HG02763 (cell line): ENCODE measurements around the gene AEBP1.

Source experiments
- ATAC-seq: cut with Tn5 transposase; IDR thresholded peaks from one replicate; pipeline ENCODE4 v1.9.1; 2021; ENCODE audit warnings: mild to moderate bottlenecking, moderate library complexity; ENCODE audit not compliant: unreplicated experiment

Gene AEBP1

DNA sequence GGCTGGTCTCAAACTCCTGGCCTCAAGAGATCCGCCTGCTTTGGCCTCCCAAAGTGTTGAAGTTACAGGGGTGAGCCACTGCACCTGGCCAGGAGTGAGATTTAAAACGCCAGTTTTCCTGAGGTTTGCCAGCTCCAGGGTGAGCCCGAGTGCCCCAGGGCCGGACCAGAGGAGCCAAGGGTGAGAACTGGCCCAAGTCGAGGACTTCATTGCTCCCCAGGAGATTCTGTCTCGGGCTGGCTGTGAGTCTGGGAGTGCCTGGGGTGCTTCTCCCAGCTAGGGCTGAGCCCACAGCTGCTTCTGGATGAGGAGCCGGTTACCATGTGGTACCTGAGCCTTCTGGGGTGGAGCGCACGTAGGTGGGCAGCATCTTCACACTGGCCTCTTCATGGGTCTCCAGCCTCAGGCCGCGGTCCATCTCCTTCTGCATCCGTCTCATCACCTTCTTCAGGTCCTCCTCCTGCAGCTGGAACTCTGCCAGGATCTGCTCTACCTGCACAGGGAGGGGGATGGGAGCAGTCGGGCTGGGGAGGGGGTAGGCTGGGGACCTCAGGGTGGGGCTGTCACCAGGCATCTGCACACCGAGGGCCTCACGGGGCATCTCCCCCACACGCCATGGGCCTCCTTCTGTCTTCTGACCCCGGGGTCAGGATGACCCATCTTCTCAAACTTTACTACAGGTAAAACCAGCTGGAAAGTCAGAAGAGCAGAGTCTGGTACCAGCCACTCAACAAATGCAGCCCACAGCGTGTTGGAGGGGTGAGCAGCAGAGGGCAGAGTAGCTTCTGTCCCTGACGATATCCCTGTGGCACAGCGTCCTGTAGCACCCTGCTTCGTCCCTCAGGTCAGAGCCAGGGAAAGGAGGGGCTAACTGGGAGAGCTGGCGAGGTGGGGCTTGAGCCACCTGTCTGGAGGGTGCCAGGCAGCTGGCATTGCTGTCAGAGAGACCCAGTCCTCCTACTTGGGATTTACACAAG, 49.1 kb downstream of the AEBP1 start:
- ATAC-seq, result no peak

DNA sequence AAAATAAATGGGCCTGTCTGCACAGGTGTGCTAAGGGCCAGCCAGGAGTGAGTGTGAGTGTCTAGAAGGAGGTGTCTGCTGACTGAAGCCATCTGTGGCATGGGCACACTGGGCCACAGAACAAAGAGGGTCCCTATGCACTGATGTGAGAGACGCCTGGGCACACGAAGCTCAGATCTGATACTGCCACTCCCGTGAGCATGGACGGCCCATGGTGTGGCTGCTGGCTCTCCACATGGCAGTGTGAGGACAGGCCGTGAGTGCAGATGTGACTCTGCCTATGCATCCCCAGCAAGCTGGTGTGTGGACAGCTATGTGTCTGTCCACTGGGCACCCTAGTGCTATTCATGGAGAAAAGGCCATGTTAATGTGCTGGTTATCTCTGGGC, 49.8 kb downstream of the AEBP1 start:
- ATAC-seq, result no peak

DNA sequence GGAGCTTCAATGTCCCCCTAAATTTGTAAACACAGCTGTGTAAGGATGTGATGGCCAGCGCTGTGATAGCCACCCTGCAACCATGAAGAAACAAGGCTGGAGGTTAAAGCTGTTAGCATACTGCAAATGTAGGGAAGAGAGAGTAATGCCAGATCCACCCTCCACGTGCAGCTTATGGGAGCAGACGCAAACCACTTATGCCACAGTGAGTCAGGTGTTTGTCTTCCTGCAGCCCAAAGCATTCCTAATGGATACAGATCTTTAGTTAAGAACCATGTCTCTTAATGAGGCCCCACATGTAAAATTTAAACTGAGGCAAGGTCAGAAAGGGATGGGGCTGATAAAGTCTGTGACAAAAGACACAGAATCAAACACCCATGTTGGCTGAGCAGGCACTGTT, 50.6 kb downstream of the AEBP1 start:
- no peak for ATAC-seq

DNA sequence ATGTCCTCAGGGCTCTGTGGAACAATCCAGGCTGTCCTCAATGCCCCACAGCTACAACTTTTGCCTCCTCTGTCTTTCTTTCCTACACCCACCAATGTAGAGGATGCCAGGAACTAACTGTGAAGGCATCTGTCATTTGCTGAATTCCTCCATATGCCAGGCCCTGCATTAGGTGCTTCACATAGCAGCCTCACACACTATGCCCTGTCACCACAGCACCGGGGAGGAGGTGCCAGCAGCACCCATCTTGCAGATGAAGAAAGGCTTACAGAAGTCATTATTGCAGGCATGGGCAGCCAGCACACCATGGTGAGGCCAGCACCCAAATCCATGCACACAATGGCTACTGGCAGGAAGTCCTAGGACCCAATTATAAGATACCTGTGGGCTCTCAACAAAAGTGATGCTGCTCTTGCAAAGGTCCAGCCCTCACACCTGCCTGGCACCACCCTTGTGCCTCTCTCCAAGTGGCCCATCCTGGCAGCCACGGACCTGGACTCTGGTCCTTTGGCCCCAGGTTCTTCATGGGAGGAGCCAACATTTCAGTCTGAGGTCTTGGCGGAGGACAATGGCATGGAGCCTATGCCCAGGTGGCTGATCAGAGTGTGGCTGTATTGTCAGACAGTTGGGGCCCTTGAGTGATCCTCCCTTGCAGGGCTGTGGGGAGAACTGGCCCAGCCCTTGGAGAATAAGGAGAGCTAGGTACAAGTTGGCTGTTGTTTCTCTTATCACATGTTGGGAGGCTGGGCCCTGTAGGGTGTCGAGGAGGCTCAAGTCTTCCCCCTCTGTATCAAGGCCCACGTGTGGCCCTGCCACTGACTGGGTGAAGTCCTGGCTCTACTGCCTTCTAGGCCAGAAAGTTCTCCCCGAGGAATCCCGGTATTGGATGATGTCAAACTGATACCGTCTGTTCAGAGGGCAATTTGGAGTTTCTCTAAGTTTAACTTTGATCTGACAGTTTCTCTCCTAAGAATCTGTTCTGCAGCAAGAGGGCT, 51.3 kb downstream of the AEBP1 start:
- no peak for ATAC-seq

DNA sequence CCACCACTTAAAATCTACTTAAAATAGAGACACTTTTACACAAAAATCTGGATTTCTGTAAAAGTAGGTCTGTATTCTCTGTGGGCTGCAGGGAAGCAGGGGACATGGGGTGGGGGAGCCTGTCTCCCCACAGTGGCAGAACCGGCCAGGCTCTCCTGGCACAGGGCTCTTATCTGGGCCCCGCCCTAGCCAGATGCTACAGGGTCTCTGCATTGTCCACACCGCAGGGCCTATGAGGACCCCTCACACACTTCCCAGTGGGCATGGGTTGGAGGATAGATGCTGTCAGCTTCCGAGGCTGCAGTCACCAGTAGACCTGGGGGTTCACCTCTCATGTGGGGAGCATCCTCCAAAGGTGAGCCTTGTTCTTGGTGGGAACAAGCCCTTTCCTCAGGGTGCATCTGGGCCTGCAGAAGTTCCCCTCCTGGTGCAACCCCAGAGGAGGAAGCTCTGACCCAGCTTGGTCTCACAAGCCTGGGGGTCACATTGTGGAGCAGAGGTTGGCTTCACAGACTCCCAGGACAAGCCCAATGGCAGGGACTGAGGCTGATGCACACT, 52.4 kb downstream of the AEBP1 start:
- no peak for ATAC-seq

DNA sequence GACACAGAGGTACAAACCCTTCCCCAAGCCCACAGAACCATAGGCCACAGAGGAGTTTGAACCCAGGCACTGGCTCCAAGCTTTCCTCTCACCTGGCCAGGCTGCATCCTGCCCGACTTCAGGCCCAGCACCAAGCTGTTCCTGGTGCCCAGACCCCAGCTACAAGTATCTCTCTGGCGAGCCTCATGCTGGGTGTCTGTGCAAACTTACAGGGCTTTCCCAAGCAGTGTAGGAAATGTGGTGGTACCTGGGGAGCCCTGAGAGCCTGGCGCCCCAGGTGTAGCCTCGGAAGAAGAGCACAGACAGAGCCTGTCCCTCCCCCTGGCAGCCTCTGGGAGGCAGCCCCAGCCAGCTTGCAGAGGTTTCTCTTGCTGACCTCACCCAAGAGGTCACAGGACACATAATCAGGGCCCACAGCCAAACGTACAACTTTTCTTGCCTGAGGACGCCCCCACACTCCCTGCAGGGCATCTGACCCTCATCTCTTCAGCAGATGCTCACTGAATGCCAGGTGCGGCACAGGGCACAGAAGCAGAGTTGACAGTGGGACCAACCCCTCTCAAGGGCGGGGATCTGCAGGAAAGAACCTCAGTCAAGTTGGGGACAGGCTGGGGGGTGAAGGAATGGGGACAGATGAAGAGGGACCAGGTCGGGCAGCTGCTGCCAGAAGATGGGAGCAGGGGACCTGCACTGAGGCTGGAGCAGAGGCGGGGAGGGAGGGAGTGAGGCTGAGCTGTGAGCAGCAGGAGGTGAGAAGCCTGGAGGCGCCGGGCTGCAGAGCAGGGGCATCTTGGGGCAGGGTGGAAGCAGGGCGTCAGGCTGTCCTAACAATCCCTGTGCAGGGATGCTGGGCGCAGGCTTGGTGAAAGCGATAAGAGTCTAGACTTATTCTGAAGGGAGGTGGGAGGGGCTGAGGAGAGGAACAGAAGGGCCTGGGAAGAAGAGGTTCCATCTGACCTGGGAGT, 53.3 kb downstream of the AEBP1 start:
- no peak for ATAC-seq

DNA sequence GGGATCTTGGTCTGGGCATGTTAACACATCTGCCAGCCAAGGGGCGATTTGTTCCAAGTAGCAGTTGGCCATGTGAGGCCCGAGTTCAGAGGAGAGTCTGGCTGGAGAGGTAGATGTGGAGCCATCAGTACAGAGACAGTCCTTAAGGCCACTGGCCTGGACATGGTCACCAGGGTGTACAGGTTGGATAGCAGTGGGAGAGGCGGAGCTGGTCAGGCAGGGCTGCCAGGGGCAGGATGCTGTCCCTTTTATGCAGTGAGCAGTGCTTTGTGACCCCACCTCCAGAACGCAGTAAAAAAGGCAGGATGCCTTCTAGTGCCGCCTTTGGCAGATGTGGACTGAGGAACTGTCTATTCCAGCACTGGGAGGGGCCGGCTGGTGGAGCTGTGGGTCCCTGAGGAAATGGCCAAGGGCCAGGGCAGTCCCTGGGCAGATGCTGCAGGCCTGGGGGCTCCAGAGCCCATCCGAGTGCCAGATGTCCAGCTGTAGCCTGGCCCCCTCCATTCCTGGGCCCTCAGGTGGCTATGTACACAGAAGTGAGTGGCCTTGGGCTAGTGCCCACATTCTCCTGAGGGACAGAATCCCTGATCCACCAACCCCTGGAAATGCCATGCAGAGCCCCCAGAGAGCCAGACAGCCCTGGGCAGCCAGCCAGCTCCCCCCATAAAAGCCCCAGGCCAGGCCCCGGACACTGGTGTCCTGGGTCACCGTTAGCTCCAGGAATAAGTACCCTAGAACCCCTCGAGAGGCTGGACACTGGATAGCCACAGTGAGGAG, 54.1 kb downstream of the AEBP1 start:
- no peak for ATAC-seq

DNA sequence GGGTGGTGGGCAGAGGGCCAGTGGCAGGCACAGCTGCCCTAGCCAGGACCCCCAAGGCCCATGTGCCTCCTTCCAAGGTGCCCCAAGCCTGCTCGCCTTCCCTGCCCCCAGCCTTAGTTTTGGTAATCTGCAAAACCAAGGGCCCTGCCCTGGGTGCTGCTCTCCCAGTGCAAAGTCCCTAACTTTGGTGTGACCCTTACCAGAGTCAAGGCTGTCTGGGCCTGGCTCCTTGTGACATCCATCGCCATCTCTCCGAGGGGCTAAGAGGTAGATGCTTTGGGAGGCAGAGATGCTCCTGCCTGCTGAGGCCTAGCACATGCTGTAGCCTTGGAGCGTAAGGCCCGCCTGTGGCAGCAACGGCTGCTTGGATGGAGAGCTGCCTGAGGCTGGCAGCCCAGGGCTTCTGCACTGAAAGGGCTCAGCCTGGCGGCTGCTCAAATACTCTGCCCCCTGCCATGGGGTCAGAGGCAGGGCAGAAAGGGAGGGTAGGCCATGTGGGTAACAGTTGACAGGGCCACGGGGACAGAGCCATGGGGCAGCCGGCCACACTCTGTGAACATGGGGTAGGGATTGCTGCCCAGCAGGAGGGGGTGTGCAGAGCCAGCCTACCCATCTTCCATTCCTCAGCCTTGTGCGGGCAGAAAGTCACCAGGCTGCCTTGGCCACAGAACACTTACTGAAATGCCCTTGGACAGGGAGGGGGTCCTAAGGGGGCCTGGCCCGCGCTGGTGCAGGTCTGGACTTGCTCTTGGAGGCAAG, 54.9 kb downstream of the AEBP1 start:
- ATAC-seq, result no peak

DNA sequence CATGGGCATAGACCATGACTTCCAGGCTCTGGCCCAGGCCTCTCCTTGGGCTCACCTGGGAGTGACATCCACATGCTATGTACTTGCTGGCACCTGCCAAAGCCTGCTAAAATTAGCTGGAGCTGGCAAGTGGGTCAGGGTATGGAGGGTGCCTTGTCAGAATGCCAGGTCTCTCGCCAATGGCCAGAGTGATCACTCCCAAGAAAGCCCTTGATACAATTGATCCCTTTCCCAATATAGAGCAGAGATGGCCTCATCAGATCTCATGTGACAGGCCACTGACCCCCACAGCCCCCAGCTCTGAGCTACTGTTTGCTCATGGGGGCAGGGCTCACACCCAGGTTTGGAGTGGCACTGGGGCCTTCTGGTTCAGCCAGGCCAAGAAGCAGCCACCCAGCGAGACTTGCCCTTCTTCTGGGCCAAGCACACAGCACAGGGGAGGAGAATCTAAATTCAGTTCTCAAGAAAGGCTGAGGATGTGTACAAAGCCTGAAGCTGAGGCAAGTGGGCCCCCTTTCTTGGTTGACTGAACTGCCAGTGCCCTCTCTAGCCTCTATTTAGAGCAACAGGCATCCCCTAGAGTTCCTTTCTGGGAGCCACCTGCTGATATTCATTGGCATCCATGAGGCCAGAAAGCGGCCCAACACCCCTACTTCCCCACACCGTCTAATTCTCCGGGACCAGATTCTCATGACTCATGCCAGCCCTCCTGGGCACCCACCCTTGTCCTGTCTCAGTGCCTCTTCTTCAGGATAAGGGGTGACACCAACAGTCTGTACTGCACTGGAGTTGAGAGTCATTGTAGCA, 55.9 kb downstream of the AEBP1 start:
- ATAC-seq, result no peak

DNA sequence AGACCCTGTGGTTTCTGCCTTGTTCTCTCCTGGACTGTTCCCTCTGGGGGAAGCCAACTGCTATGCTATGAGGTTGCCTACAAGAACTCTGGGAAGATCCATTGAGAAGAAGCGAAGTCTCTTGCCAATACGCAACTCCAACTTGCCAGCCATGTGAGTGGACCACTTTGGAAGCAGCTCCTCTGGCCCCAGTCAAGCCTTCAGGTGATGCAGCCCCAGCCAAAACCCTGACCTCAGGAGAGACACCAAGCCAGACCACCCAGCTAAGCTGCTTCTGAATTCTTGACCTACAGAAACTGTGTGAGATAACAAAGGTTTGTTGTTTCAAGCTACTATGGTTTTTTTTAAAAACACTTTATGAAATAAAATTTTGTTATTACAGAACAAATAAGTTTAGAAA, 57.2 kb downstream of the AEBP1 start:
- ATAC-seq, result no peak

DNA sequence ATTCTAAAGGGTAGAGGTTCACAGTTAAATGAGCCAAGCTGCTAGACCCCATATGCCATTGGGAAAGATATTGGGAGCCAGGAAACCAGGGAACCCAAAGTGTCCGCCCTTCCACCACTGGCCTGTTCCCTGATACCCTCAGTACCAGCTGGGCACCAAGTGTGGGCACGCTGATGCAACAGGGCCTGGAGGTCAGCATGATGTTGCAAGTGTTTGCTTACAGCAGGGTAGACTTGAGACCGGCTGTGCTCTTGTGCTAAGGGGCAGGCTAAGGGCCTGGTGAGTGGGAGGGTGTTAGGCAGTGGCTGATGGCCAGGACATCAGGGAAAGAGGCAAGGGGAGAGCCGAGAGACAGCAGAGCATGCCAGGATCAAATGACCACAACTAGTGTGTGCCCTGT, 58.0 kb downstream of the AEBP1 start:
- ATAC-seq, result no peak

DNA sequence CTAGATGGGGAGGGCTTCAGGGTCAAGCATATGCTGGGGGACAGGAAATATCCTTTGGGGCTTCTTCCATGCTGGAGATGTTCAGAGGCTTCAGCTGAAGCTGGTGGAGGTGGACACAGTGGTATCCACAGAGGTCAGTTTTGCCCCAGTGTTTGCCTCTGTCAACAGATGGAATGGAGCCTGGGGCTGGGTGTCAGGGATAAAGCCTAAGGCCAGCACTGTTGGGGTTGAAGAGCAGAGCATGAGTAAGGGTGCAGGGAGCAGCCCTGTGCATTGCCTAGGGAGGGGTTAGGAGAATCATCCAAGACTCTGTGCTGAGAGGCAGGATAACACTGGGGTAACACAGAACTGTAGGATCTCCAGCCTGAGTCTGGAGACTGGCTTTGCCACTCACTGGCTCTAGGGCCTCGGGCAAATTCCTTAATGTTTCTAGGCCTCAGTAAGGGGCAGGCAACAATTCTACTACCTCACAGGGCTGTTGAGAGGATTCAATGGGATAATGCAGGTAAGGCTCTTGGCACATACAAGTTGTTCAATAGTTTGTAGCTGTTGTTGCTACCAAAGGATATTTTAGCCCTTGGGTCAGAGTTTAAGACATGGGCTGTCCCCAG, 58.7 kb downstream of the AEBP1 start:
- ATAC-seq, result no peak

DNA sequence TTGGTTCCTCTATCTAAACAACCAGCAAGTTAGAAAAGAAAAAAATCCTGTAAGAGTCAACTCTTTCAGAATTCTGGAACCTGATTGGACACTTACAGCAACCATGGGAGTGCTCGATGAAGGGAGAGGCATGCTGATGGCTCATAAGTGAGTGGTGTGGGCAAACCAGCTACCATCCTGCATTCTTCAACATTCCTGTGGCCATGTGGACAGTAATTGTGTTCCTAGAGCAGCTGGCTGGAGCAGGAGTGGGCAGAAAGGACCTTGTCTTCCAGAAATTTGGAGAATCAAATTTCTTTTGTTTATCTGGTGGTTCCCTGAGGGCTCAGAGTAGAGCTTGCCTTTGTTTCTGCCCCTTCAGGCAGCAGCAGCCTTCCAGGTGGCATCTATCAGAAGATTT, 59.4 kb downstream of the AEBP1 start:
- ATAC-seq, result no peak
